HepG2 (cell line): Measurements from ENCODE around the gene FAM163B. TPM values are rescaled to one million over a fixed set of nuclear protein-coding genes. Genes with fewer than 3 reads are reported as not detected.

Source experiments
- CSRNP1 ChIP-seq: sonication (generic); formaldehyde crosslinking; IDR thresholded peaks from 2 replicates; pipeline ENCODE4 v1.8.1; 2023; ENCODE audit warnings: mild to moderate bottlenecking, missing genetic modification reagents
- MYNN ChIP-seq: sonication (generic); formaldehyde crosslinking; IDR thresholded peaks from 2 replicates; pipeline ENCODE4 v1.4.0; 2020; ENCODE audit warnings: mild to moderate bottlenecking, low read depth, missing genetic modification reagents
- ZNF574 ChIP-seq: sonication (generic); formaldehyde crosslinking; IDR thresholded peaks from 2 replicates; pipeline ENCODE4 v1.4.0; 2020; ENCODE audit warnings: missing genetic modification reagents
- ZNF609 ChIP-seq: sonication (generic); formaldehyde crosslinking; IDR thresholded peaks from 2 replicates; pipeline ENCODE4 v1.4.0; 2020; ENCODE audit warnings: mild to moderate bottlenecking, missing genetic modification reagents, borderline replicate concordance
- polyA plus RNA-seq, 8 experiments: library from polyadenylated mRNA; depleted of rRNA in 3 of 8; stranded (reverse) in 7 of 8; unstranded in 1 of 8; fragments of >200 nt; fragmentation: Illumina TruSeq in 4 of 8; extraction: Trizol in 4 of 8; gene quantifications; 2 replicates each; pipeline versions ENCODE4 v1.2.1 to v1.2.3, GENCODE V29; 2011 to 2016; ENCODE audit warnings: low read depth in 4 of 8, missing spikeins in 1 of 8, mixed read lengths in 1 of 8; ENCODE audit not compliant: insufficient read depth in 1 of 8
- total RNA-seq, 5 experiments: library from RNA; depleted of rRNA; stranded (reverse); fragments of >200 nt; fragmentation: Illumina TruSeq; extraction: Trizol; gene quantifications; 2 replicates each; pipeline ENCODE4 v1.2.3, GENCODE V29; 2016; ENCODE audit warnings: low read depth in 1 of 5

Gene FAM163B
- total and polyA plus RNA-seq, 2 of the 13 experiments (the other 11 are each of a cell fraction or from before 2014, with no cell fraction given): not detected

GRCh38 chr9:133533857-133534256, 75.3 kb downstream of the FAM163B start (continued):
- no peak for TF ChIP-seq ZNF609 (CRISPR knock-in tag)
- 0 out of 2 replicates have a peak, but pooled peaks have one; percentile 23 for TF ChIP-seq CSRNP1 (CRISPR knock-in tag)
- TF ChIP-seq MYNN (CRISPR knock-in tag): no peak
- TF ChIP-seq ZNF574 (CRISPR knock-in tag): 0 out of 2 replicates have a peak, but pooled peaks have one; percentile 7
- TF ChIP-seq, all 625 proteins: peak for 5
